Retinal pigment epithelial cell (primary cell): ENCODE results near the gene DPP8.

ENCODE experiments used
- DNase-seq: peaks from one replicate; pipeline ENCODE4 v3.0.0-alpha.2; 2010; ENCODE audit warnings: low read depth
- H3K4me3 ChIP-seq: 2 replicates; pipeline ENCODE4 v1.5.1; 2011; ENCODE audit warnings: mild to moderate bottlenecking, low read length, control low read depth, moderate library complexity
- TF ChIP-seq, protein P1 (sequence below): conservative IDR thresholded peaks from 2 replicates; pipeline ENCODE4 v1.5.1; 2011; ENCODE audit warnings: low read depth, low read length, control low read depth, inconsistent platforms

The DPP8 gene

DNA sequence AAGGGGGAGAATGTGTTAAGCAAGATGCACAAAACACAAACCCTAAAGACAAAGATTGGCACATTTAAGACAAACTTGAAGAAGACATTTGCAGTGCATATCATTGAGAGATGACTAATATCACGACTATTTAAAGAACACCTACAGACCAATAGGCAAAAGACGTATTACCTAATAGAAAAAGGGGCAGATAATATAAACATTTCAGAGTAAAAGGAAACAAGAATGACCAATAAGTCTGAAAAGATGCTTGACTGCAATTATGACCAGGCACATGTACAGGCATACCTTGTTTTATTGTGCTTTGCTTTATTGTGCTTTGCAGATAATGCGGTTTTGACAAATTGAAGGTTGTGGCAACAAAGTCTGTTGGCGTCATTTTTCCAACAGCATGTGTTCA lies 17.7 kb upstream of the DPP8 start:
- H3K4me3 ChIP-seq = no peak overlapping the region

DNA sequence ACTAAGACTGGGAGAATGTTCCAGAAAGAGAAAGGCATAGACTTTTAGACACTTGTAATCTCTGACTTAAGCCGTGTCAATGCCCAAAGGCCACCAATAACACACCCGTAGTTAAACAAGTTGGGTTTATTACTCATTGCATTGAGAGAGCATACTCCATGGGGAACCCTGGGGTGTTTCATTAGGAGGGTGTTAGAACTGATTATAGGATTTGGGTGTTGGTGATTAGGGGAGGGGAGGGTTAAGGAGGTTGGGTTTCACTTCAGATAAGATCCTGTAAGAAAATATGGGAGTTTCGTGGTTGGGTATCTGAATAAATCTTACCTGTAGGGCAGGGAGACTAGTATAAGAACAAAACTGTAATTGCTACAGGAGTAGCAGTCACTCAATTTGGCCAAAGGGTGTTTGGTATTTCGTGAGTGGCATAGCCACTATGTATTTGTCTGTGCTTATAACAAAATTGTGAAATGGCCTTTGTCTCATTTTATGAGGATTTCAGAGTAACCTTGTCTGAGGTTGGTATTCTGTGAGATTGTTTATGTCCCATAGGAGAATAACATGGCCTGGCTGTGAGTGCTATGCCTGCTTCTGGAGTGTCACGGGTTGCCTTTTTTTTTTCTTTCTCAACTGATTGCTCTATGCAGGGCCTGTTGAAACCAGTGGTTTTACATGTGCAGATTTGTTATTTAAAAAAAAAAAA lies 15.7 kb upstream of the DPP8 start:
- TF ChIP-seq, protein P1, sequence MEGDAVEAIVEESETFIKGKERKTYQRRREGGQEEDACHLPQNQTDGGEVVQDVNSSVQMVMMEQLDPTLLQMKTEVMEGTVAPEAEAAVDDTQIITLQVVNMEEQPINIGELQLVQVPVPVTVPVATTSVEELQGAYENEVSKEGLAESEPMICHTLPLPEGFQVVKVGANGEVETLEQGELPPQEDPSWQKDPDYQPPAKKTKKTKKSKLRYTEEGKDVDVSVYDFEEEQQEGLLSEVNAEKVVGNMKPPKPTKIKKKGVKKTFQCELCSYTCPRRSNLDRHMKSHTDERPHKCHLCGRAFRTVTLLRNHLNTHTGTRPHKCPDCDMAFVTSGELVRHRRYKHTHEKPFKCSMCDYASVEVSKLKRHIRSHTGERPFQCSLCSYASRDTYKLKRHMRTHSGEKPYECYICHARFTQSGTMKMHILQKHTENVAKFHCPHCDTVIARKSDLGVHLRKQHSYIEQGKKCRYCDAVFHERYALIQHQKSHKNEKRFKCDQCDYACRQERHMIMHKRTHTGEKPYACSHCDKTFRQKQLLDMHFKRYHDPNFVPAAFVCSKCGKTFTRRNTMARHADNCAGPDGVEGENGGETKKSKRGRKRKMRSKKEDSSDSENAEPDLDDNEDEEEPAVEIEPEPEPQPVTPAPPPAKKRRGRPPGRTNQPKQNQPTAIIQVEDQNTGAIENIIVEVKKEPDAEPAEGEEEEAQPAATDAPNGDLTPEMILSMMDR = no peak
- H3K4me3 ChIP-seq = no peak overlapping the region
- no peak for DNase-seq

More for the DNA sequence above, 17.7 kb upstream of the DPP8 start:
- DNase-seq = no peak
- TF ChIP-seq, protein P1 = no peak

DNA sequence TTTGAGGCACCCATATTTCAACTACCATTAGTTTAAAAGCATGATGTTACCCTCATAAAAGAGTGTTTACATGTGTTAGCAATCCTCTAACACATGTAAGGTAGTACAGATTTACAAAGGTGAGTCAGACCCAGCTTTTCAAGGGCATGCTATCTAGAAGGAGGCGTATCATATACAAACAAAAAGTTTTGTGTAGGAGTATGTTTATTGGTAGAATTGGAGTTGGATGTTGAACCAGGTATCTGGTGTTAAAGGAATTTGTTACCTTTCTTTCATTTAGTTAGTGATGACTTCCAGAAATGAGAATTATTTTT lies 15.2 kb upstream of the DPP8 start:
- DNase-seq = no peak
- H3K4me3 ChIP-seq = no peak overlapping the region
- TF ChIP-seq, protein P1 = no peak

DNA sequence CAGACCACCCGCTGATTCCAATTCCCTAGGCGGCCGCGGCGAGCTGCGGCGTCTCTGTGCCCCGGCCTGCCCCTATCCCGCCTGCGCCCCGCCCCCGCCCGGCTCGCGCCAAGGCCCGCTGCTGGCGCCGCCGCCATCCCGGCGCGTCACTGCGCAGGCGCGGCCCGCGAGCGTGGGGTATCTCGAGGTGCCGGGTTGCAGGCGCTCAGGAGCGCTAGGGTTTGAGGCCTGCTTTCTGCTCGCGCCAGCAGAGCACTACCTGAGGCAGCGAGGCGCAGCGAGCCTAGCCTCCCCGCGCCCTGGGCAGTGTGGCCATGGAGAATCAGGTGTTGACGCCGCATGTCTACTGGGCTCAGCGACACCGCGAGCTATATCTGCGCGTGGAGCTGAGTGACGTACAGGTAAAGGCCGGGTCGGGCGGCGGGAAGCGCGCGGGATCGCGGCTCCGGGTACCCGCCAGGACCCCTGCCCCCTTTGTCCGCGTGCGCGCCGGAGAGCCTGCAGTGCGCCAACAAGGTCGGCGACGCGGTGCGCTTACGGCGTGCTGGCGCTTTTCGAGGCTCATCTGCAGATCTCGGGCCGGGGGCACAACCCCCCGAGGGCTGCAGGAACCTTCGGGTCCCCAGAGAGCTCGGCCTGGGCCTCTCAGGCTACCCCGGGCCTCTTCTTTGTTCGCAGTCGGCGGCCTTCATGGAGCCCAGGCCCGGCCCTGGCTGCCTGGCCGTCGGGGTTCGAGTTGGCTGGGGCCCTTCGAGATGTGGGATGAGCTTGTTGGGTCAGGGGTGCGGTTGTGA lies 13.0 kb upstream of the DPP8 start, which contains the start of gene HACD3:
TSS of gene HACD3 (plus strand) at position 146 of the 794 bp plus-strand sequence. CDS start at position 315, 169 bp downstream.
- no peak for DNase-seq
- peak within 1 kb of the TSS; percentile 72 for H3K4me3 ChIP-seq
- TF ChIP-seq, protein P1 = no peak

DNA sequence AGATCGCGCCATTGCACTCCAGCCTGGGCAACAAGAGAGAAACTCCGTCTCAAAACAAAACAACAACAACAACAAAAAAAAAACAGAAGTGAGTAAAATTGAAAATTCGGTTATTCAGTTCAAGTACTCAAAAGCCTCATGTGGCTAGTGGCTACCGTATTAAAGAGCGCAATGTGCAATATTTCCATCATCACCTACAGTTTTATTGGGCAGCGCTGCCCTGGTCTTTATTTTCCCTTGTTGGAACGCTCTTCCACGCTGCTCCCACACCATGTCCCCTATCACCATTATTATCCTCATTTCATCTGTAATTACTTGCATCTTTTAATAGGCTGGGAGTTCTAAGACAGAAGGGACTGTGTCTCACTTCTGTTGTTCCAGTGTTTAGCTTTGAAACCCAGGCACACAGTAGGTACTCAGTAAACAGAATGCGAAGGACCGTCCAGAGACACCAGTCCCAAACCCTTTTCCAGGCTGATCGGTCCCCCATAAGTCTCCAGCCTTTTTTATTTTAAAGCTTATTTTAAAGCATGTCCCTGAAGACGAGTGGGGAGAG lies 12.4 kb upstream of the DPP8 start:
- peak overlapping the region; percentile 58 for H3K4me3 ChIP-seq
- DNase-seq = no peak
- TF ChIP-seq, protein P1 = no peak

DNA sequence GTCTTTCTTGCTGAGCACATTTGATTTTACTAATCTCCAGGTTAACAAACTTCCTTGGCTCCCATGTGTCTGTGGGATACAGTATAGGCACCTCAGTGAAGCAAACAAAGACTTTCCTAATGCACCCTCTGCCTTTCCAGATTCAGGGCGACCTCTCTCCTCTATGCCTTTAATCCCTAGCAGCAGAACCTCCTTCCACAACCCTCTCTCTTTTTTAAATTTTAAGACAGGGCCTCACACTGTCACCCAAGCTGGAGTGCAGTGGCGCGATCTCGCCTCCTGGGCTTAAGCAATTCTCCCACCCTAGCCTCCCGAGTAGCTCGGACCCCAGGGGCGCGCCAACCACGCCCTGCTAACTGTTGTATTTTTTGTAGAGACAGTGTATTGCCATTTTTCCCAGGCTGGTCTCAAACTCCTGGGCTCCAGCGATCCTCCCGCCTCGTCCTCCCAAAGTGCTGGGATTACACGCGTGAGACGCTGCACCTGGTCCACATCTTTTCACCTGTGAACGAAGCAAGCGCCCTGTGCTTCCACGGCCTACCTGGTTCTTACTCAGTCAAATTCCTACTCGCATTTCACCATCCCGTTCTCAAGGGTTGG lies 11.1 kb upstream of the DPP8 start:
- H3K4me3 ChIP-seq = no peak overlapping the region
- TF ChIP-seq, protein P1 = no peak
- no peak for DNase-seq
